Medulla oblongata (tissue), 1 donor: ENCODE data around the gene PIEZO2.
A peak's percentile ranks its signal among the peaks of the same experiment; 100 is the strongest.
"Not testable (repeated sequence)": the region's sequence is repeated elsewhere in the genome, so short reads cannot be mapped to it uniquely, and the experiment has no call there.

Experiments
- DNase-seq: peaks from one replicate; pipeline ENCODE4 v3.0.0-alpha.2; 2015; ENCODE audit errors: extremely low spot score

Gene PIEZO2

GRCh38 chr18:10846657-10847407 lies 302.5 kb downstream of the PIEZO2 start:
- no peak for DNase-seq

- DNase-seq, result not testable (repeated sequence)
Measured at GRCh38 chr18:10846035-10846434, 303.3 kb downstream of the PIEZO2 start.

- DNase-seq, result no peak
Measured at GRCh38 chr18:10843565-10843964, 305.8 kb downstream of the PIEZO2 start.

- no peak for DNase-seq
Measured at GRCh38 chr18:10842861-10843260, 306.5 kb downstream of the PIEZO2 start.

- DNase-seq, result no peak
Measured at GRCh38 chr18:10842371-10842770, 307.0 kb downstream of the PIEZO2 start.

- no peak for DNase-seq
Measured at GRCh38 chr18:10841203-10841602, 308.2 kb downstream of the PIEZO2 start.

GRCh38 chr18:10840743-10841142 lies 308.6 kb downstream of the PIEZO2 start:
- DNase-seq, result no peak

GRCh38 chr18:10839421-10839820 lies 309.9 kb downstream of the PIEZO2 start:
- no peak for DNase-seq

GRCh38 chr18:10838553-10838952 lies 310.8 kb downstream of the PIEZO2 start:
- DNase-seq, result no peak

GRCh38 chr18:10834128-10834815 lies 315.1 kb downstream of the PIEZO2 start:
- no peak for DNase-seq

GRCh38 chr18:10833656-10834055 lies 315.7 kb downstream of the PIEZO2 start:
- DNase-seq, result no peak

- no peak for DNase-seq
Measured at GRCh38 chr18:10826400-10826799, 323.0 kb downstream of the PIEZO2 start.

GRCh38 chr18:10822456-10822855 lies 326.9 kb downstream of the PIEZO2 start:
- DNase-seq, result peak; percentile 27

- no peak for DNase-seq
Measured at GRCh38 chr18:10820681-10821080, 328.7 kb downstream of the PIEZO2 start.

GRCh38 chr18:10814336-10814735 lies 335.0 kb downstream of the PIEZO2 start:
- peak; percentile 23 for DNase-seq

- DNase-seq, result no peak
Measured at GRCh38 chr18:10805587-10806118, 343.7 kb downstream of the PIEZO2 start.

- no peak for DNase-seq
Measured at GRCh38 chr18:10804126-10804525, 345.2 kb downstream of the PIEZO2 start.

GRCh38 chr18:10798727-10799550 lies 350.4 kb downstream of the PIEZO2 start:
- DNase-seq, result no peak

GRCh38 chr18:10797896-10798295 lies 351.5 kb downstream of the PIEZO2 start:
- no peak for DNase-seq

GRCh38 chr18:10794771-10795170 lies 354.6 kb downstream of the PIEZO2 start:
- DNase-seq, result no peak

GRCh38 chr18:10793730-10794370 lies 355.5 kb downstream of the PIEZO2 start:
- DNase-seq, result no peak

- DNase-seq, result no peak
Measured at GRCh38 chr18:10792181-10792580, 357.2 kb downstream of the PIEZO2 start.
